H1 (cell line): ENCODE measurements around the gene CERS1. TPM values are rescaled to one million over a fixed set of nuclear protein-coding genes. Genes with fewer than 3 reads are reported as not detected.

Source experiments
- CREB1 ChIP-seq: IDR thresholded peaks from 2 replicates; pipeline ENCODE4 v1.6.1; 2012; ENCODE audit warnings: inconsistent platforms
- CTCF ChIP-seq, 3 experiments: IDR thresholded peaks; 1 replicate in 2 of 3; 2 replicates in 1 of 3; pipeline versions ENCODE4 v1.5.1 to v1.6.1; 2011; ENCODE audit warnings: low read length in 3 of 3, mild to moderate bottlenecking in 3 of 3, inconsistent platforms in 2 of 3, low read depth in 1 of 3, moderate library complexity in 1 of 3; ENCODE audit not compliant: insufficient read depth in 1 of 3; ENCODE audit errors: control extremely low read depth in 1 of 3
- polyA plus RNA-seq, 7 experiments: library from polyadenylated mRNA; depleted of rRNA in 3 of 7; stranded (reverse) in 5 of 7; unstranded in 2 of 7; fragments of >200 nt in 5 of 7; fragments of 200-250 nt in 2 of 7; gene quantifications; 1 replicate in 5 of 7; 2 replicates in 1 of 7; 4 replicates in 1 of 7; pipeline versions ENCODE4 v1.2.1 to v1.2.3, GENCODE V29; 2011 to 2013; ENCODE audit warnings: missing spikeins in 2 of 7, mixed read lengths in 2 of 7
- total RNA-seq: library from RNA; stranded (reverse); fragmentation: NEBNext Ultra II Directional; extraction: Animal tissue kit (Norgen Biotek cat#: 25700); gene quantifications from 2 replicates; pipeline ENCODE4 v1.2.1, GENCODE V29; 2021

CERS1 gene
- total and polyA plus RNA-seq, 2 of the 8 experiments (the other 6 are each of a cell fraction or from before 2014, with no cell fraction given), result 18.6 to 51.0 TPM

- TF ChIP-seq CTCF (IDR thresholded peaks at IDR 0.05; ENCODE audit: control extremely low read depth in 1 of 3, insufficient read depth in 1 of 3, low read depth in 1 of 3, low read length in 3 of 3) (no peak), CREB1 (no peak)
These were observed 473 bp upstream of the CERS1 start (continued) for GRCh38 chr19:18896421-18896841.
